Head of caudate nucleus (tissue), 42 donors: ENCODE measurements around the gene COLGALT1.
A peak's percentile ranks its signal among the peaks of the same experiment; 100 is the strongest.
"Not testable (repeated sequence)": the region's sequence is repeated elsewhere in the genome, so short reads cannot be mapped to it uniquely, and the experiment has no call there.

ENCODE experiments used
- DNase-seq, 42 donors: peaks; one replicate each; pipeline versions ENCODE4 v3.0.0 to v3.0.0-alpha.2; 2020 to 2021; ENCODE audit warnings: mixed read lengths in 7 of 42
- intact Hi-C: fragments of 100-400 bp; cut with DNase I; formaldehyde crosslinking; loops from one replicate; pipeline ENCODE4 v1.15.0; 2022

COLGALT1 gene

DNA sequence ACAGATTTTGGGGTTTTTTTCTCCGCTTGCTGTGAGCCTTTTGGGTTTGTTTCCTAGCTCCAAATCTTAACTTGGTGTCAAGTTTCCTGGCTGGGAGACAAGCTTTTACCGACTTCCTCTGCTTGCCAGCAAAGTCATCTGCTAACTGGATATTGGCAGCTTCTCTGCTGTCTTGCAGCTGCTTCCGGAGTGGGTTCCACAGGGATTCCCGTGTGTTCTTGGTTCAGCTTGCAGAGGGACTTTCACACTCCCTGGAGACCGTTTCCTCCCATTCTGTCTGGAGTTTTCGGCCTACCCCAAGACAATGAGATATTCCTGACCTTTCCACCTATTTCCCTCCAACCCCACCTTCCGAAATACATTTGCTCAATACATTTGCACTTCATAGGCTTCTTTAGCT lies 2.2 kb upstream of the COLGALT1 start:
- intact Hi-C loops, result no loop called here

DNA sequence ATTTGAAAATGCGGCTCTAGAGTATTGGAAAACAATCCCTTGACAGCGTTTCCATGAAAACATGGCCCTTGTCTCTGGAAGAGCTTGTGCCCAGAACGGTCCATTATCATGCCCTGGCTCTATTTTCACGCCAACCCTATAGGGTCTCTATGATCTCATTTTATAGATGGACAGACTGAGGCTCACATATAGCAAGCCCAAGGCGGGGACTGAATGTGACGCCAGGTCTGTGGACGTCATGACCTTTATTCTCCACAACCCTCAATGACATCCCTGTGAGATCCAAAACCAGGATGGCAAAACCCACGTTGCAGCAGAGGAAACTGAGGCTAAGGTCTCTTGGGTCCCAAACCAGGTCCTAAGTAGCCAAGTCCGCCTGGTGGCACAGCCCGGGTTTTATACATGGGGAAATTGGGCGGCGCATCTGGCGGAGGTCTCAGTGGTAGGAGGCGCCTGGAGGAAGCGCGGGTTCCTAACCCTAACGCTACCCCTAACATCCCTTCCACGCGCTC lies 425 bp upstream of the COLGALT1 start:
- no peak for DNase-seq
- intact Hi-C loops, result no loop called here

More for the DNA sequence above, 2.2 kb upstream of the COLGALT1 start:
- peak in 18 of 42 donors; percentile 4 to 51 (median 28) for DNase-seq

DNA sequence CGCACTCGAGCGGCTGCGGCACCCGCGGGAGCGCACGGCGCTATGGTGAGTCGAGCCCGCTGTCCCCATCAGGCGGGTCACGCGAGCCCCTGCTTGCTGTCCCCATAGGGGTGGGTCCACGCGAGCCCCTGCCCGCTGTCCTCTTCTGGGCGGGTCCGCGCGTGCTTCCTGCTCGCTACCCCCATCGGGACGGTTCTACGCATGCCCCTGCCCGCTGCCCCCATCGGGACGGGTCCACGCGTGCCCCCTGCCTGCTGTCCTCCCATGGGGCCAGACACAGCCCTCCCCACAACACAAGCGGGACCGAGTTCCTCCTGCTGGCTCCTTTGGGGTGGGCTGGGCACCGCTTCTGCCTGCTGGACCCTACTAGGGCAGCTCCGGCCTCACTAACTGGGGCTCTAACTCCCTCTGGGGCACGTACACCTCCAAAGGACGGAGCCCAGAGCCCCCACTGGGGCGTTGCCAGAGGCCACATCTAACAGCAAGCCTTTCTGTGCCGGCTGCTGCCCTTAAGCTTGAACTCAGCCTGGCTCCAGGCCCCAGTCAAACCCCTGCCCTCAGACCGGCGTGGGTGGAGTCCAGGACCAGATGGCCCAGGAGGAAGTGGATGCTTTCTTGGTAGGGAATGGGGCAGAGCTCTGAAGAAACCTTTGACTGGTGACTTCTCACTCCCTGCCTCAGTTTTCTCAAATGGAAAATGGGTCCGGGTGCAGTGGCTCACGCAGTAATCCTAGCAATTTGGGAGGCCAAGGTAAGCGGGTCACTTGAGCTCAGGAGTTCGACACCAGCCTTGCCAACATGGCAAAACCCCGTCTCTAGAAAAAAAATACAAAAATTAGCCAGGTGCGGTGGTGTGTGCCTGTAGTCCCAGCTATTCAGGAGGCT lies 722 bp downstream of the COLGALT1 start:
- intact Hi-C loops, result no loop called here
- DNase-seq, result peak; percentile 9 to 77 (median 54)

DNA sequence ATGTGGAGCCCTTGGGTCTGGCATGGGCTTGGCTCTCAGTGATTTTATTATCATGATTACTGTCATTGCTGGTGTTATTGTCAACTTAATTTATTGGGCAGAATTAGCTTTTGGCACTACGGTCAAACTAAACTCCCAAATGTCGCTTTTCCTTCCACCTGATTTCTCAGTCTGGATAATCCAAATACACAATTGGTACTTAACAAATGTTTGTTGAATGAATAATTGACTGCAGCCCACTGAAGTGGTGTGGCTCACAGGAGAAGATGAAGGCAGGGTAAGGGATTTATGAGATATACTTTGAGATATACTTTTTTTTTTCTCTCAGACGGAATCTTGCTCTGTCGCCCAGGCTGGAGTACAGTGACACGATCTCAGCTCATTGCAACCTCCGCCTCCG lies 1.5 kb downstream of the COLGALT1 start:
- no peak for DNase-seq
- intact Hi-C loops, result no loop called here

- DNase-seq, result peak in 12 of 42 donors; percentile 6 to 46 (median 30)
- intact Hi-C loops, result no loop called here
These were observed 2.0 kb downstream of the COLGALT1 start for GRCh38 chr19:17557466-17557865.

DNA sequence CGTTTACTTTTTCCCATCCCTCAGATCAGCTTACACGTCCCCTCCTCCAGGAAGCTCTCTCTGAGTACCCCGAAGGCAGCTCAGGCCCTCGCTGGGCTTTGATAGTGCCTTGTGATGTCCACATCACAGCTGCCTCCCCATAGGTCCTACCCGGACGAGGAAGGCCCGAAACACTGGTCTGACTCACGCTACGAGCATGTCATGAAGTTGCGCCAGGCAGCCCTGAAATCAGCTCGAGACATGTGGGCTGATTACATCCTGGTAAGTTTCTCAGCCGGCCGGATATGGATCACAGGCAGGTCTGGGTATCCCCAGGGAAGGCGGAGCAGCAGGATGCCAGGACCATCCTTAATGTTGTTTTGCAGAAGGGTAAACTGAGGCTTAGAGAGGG lies 4.8 kb downstream of the COLGALT1 start:
- peak in 1 of 42 donors; percentile 53 for DNase-seq
- intact Hi-C loops, result no loop called here

GRCh38 chr19:17562097-17562496 lies 6.6 kb downstream of the COLGALT1 start:
- intact Hi-C loops, result no loop called here
- no peak for DNase-seq

DNA sequence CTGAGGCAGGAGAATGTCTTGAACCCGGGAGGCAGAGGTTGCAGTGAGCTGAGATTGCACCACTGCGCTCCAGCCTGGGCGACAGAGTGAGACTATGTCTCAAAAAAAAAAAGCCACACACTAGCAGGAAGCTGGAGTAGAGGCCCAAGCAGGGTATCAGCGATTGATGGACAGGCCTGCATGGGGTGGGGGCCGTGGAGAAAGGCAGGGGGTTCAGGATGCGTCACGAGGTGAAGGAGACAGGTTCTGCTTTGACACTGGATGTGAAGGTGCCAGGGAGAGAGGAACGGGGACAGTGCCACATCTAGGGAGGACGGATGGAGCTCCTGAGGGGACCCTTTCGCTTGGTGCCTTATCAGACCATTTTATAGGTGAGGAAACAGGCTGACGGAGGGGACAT lies 7.1 kb downstream of the COLGALT1 start:
- no peak for DNase-seq
- intact Hi-C loops, result no loop called here

DNA sequence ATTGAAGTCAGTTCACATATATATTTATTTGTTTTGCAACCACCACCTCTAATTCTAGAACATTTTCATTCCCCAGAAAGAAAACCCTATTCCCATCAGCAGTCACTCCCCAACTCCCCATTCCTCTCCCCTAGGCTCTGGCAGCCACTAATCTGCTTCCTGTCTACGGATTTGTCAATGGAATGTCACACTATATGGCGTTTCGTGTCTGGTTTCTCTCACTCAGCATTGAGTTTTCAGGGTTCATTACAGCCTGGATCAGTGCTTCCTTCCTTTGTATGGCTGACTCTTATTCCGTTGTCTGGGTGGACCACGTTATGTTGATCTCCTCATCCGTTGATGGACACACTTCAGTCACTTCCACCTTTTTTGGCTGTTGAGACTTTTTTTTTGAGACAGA lies 9.3 kb downstream of the COLGALT1 start:
- no peak for DNase-seq
- intact Hi-C loops, result no loop called here

DNA sequence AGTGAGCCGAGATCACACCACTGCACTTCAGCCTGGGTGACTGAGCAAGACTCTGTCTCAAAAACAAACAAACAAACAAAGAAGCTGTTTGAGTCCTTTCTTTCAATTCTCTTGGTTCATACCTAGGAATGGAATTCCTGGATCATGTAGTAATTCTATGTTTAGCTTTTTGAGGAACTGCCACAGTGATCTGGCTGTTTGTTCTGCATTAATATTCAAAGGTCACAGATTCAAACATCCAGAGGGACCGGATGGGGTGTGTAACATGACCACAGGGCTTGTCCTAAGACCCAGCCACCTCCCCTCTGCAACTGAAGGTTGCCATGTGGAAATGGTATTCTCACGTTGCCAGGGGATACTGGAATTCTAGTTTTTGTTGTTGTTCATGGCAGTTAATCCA lies 10.2 kb downstream of the COLGALT1 start:
- intact Hi-C loops, result no loop called here
- DNase-seq, result no peak

- no peak for DNase-seq
- intact Hi-C loops, result no loop called here
These were observed 12.5 kb downstream of the COLGALT1 start for GRCh38 chr19:17567940-17568339.

GRCh38 chr19:17570291-17570690 lies 14.8 kb downstream of the COLGALT1 start:
- not testable (repeated sequence) for DNase-seq
- intact Hi-C loops, result loop anchor here (5.0 kb wide), 1 partner anchor 118 kb away; no protein-coding TSS in a partner anchor

DNA sequence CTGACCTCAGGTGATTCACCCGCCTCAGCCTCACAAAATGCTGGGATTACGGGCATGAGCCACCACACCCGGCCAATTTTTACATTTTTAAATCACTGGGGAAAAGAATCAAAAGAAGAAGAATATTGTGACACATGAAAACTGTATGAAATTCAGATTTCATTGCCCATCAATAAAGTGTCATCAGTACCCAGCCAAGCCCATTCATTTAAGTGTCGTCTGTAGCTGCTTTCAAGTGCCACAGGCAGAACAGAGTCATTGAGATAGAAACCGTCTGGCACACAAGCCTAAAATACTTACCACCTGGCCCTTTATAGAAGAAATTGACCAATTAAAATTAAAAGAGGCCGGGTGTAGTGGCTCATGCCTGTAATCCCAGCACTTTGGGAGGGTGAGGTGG lies 15.3 kb downstream of the COLGALT1 start:
- no peak for DNase-seq
- intact Hi-C loops, result loop anchor here (5.0 kb wide), 1 partner anchor 118 kb away; no protein-coding TSS in a partner anchor

GRCh38 chr19:17572638-17573037 lies 17.2 kb downstream of the COLGALT1 start:
- intact Hi-C loops, result loop anchor here (5.0 kb wide), 1 partner anchor 120 kb away; no protein-coding TSS in a partner anchor
- no peak for DNase-seq

DNA sequence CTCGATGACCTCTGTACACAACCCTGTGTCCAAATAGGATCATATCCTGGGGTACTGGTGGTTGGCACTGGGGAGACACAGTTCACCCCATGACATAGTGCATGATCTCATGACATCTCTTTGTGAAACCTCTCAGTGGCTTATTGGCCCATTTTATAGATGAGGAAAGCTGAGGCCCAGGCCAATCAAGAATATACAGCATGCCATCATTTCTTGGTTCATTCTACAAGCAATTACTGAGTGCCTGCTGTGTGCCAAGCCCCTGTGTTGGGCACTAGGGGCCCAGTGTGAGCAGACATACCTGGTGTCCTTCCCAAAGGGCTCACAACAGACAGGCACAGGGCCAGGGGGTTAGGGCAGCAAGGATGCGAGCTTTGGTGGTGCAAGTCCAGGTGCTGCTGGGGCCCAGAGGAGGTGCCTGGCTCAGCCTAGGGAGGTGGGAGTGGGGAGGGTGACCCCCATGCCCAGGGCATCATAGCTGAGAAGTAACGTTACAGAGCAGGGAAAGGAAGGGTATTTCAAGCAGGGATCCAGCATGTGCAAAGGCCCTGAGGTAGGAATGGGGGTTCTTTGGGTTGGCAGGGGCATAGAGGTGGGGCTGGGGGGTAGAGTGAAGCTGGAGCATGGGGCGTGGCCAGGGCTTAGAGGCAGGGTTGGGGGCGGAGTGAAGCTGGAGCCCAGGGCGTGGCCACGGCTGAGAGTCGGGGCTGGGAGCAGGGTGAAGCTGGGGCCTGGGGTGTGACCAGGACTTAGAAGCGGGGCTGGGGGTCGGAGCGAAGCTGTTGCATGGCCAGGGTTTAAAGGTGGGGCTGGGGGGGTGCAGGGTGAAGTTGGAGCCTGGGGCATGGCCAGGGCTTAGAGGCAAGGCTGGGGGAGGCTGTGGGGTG lies 20.7 kb downstream of the COLGALT1 start:
- intact Hi-C loops, result no loop called here
- no peak for DNase-seq

DNA sequence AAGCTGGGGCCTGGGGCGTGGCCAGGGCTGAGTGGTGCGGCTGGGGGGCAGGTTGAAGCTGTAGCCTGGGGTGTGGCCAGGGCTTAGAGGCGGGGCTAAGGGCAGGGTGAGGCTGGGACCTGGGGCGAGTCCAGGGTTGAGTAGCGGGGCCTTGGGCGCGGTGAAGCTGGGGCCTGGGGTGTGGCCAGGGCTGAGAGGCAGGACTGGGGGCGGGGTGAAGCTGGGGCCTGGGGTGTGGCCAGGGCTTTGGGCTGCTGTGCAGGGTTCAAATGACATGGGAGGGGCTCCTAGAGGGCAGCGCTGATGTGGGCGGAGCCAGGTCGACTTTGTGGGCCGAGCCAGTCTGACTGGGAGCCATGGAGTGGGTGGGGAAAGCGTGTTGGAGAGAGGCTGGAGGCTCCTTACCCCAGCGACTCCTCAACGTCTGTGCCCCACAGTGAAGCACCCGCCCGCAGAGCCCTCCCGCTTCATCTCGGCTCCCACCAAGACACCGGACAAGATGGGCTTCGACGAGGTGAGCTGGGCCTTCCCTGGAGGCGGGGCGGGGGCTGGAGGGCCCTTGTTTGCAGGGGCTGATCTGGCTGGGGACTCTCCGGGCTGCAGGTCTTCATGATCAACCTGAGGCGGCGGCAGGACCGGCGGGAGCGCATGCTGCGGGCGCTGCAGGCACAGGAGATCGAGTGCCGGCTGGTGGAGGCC lies 21.5 kb downstream of the COLGALT1 start:
- intact Hi-C loops, result no loop called here
- no peak for DNase-seq

- no peak for DNase-seq
- intact Hi-C loops, result no loop called here
These were observed 22.1 kb downstream of the COLGALT1 start for GRCh38 chr19:17577457-17578097.

DNA sequence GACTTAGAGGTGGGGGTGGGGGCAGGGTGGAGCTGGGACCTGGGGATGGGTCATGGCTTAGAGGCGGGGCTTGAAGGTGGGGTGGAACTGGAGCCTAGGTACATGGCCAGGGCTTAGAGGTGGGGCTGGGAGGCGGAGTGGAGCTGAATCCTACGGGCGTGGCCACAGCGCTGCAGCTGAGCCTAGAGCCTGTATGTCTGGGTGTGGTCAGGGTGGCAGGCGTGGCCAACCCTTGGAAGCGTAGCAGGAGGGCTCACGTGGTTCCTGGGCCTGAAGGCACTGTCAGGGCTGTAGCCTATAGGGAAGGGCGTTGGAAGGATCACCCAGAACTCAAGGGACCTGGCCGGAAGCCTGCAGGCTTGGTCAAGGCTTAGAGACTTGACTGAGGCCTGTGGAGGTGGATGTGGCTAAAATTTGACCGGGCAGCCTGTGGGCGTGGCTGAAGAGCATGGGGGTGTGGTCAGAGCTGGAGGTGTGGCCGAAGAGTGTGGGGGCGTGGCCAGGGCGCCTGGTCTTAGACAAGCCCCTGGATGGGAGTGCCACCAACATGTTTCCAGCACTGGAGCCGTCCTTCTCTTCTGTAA lies 24.3 kb downstream of the COLGALT1 start:
- DNase-seq, result no peak
- intact Hi-C loops, result no loop called here
